Testis (tissue), 2 donors: ENCODE results near the gene GLS.

Experiments
- POLR2A ChIP-seq: fragments of 450-650 bp; IDR thresholded peaks from one replicate; pipeline ENCODE4 v1.6.1; 2017; ENCODE audit warnings: antibody characterized with exemption, mild to moderate bottlenecking, moderate library complexity
- TF ChIP-seq, protein P1 (sequence below), 3 experiments: fragments of 450-650 bp in 2 of 3; fragments of 200-600 bp in 1 of 3; sonication (generic) in 1 of 3; IDR thresholded peaks; one replicate each; pipeline ENCODE4 v1.5.1; 2016 to 2019; ENCODE audit warnings: antibody characterized with exemption in 3 of 3, mild to moderate bottlenecking in 2 of 3, moderate library complexity in 1 of 3

GRCh38 chr2:190996947-190997346, 116.3 kb downstream of the GLS start:
- TF ChIP-seq, protein P1, sequence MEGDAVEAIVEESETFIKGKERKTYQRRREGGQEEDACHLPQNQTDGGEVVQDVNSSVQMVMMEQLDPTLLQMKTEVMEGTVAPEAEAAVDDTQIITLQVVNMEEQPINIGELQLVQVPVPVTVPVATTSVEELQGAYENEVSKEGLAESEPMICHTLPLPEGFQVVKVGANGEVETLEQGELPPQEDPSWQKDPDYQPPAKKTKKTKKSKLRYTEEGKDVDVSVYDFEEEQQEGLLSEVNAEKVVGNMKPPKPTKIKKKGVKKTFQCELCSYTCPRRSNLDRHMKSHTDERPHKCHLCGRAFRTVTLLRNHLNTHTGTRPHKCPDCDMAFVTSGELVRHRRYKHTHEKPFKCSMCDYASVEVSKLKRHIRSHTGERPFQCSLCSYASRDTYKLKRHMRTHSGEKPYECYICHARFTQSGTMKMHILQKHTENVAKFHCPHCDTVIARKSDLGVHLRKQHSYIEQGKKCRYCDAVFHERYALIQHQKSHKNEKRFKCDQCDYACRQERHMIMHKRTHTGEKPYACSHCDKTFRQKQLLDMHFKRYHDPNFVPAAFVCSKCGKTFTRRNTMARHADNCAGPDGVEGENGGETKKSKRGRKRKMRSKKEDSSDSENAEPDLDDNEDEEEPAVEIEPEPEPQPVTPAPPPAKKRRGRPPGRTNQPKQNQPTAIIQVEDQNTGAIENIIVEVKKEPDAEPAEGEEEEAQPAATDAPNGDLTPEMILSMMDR (IDR thresholded peaks at IDR 0.05): no peak
- no peak for TF ChIP-seq POLR2A
